Fibroblast of lung (primary cell): ENCODE measurements around the gene NELFB. TPM values are rescaled to one million over a fixed set of nuclear protein-coding genes. Genes with fewer than 3 reads are reported as not detected.

Experiments used
- DNase-seq, 2 donors: peaks; one replicate each; pipeline versions ENCODE4 v3.0.0 to v3.0.0-alpha.2; 2010; ENCODE audit warnings: low read depth in 2 of 2
- H2AFZ ChIP-seq: 2 replicates; pipeline ENCODE4 v1.5.1; 2012; ENCODE audit warnings: low read length, control low read depth, inconsistent platforms
- H3K27ac ChIP-seq: 2 replicates; pipeline ENCODE4 v1.5.1; 2011; ENCODE audit warnings: low read length, control low read depth; ENCODE audit not compliant: insufficient read depth
- H3K27me3 ChIP-seq: 2 replicates; pipeline ENCODE4 v1.5.1; 2011; ENCODE audit warnings: mild to moderate bottlenecking, low read length; ENCODE audit not compliant: control insufficient read depth, insufficient read depth
- H3K36me3 ChIP-seq: 2 replicates; pipeline ENCODE4 v1.5.1; 2011; ENCODE audit warnings: low read length; ENCODE audit not compliant: control insufficient read depth, insufficient read depth
- H3K4me1 ChIP-seq: 2 replicates; pipeline ENCODE4 v1.5.1; 2011; ENCODE audit warnings: low read length; ENCODE audit not compliant: control insufficient read depth, insufficient read depth; ENCODE audit errors: extremely low read depth
- H3K4me2 ChIP-seq: 2 replicates; pipeline ENCODE4 v1.5.1; 2011; ENCODE audit warnings: low read length, control low read depth; ENCODE audit not compliant: insufficient read depth; ENCODE audit errors: extremely low read depth
- H3K4me3 ChIP-seq, 4 experiments: fragments of 200-600 bp in 1 of 4; sonication (generic) in 1 of 4; replicated peaks in 1 of 4; 2 replicates each; pipeline ENCODE4 v1.5.1; 2011 to 2016; ENCODE audit warnings: low read length in 4 of 4, low read depth in 3 of 4, mild to moderate bottlenecking in 3 of 4, control low read depth in 2 of 4, inconsistent platforms in 1 of 4, mixed read lengths in 1 of 4; ENCODE audit not compliant: insufficient read depth in 1 of 4; ENCODE audit errors: control extremely low read depth in 1 of 4
- H3K79me2 ChIP-seq: 2 replicates; pipeline ENCODE4 v1.5.1; 2012; ENCODE audit warnings: mild to moderate bottlenecking, low read length, inconsistent platforms; ENCODE audit not compliant: control insufficient read depth, insufficient read depth
- H3K9ac ChIP-seq: 2 replicates; pipeline ENCODE4 v1.5.1; 2011; ENCODE audit warnings: mild to moderate bottlenecking, low read length, control low read depth; ENCODE audit not compliant: insufficient read depth
- H3K9me3 ChIP-seq: 2 replicates; pipeline ENCODE4 v1.5.1; 2012; ENCODE audit warnings: low read depth, low read length; ENCODE audit not compliant: control insufficient read depth, insufficient read depth
- H4K20me1 ChIP-seq: 2 replicates; pipeline ENCODE4 v1.5.1; 2011; ENCODE audit warnings: low read length; ENCODE audit not compliant: control insufficient read depth, insufficient read depth; ENCODE audit errors: extremely low read depth
- CTCF ChIP-seq, 2 donors: IDR thresholded peaks in 1 of 2; conservative IDR thresholded peaks in 1 of 2; 1 replicate in 1 of 2; 2 replicates in 1 of 2; pipeline ENCODE4 v1.5.1; 2011 to 2012; ENCODE audit warnings: low read length in 2 of 2, control low read depth in 1 of 2, inconsistent platforms in 1 of 2, low read depth in 1 of 2, mild to moderate bottlenecking in 1 of 2
- EZH2 ChIP-seq: IDR thresholded peaks from 2 replicates; pipeline ENCODE4 v1.5.1; 2012; ENCODE audit warnings: low read length, control low read depth, mild to moderate bottlenecking; ENCODE audit errors: missing control alignments
- polyA plus RNA-seq, 2 donors: library from polyadenylated mRNA; depleted of rRNA in 1 of 2; stranded (reverse) in 1 of 2; unstranded in 1 of 2; fragments of >200 nt; gene quantifications; 2 replicates each; pipeline ENCODE4 v1.2.1, GENCODE V29; 2011 to 2012; ENCODE audit warnings: missing spikeins in 1 of 2
- total RNA-seq: library from RNA; depleted of rRNA; stranded (reverse); fragments of >200 nt; gene quantifications from 2 replicates; pipeline ENCODE4 v1.2.1, GENCODE V29; 2014

Gene NELFB
- total and polyA plus RNA-seq, 2 donors (not counting 1 experiment from before 2014, with no cell fraction given): 23.5 to 50.0 TPM

- Histone ChIP-seq H3K9ac (no peak overlapping the region), H3K27me3 (no peaks in the 10 kb centered on the region), H3K27ac (no peak overlapping the region), H4K20me1 (no peaks in the 10 kb centered on the region), H3K4me2 (no peak overlapping the region), H3K4me3 (no peak overlapping the region), H2AFZ (no peak overlapping the region), H3K4me1 (no peaks in the 10 kb centered on the region), H3K79me2 (no peaks in the 10 kb centered on the region), H3K9me3 (no peaks in the 10 kb centered on the region), H3K36me3 (no peaks in the 10 kb centered on the region)
- DNase-seq: no peak
- TF ChIP-seq CTCF (conservative IDR thresholded peaks at IDR 0.05 in 1 of 2, IDR thresholded peaks at IDR 0.05 in 1 of 2; ENCODE audit: low read depth in 1 of 2, low read length in 2 of 2) (no peak), EZH2 (no peak)
These were observed 23.0 kb upstream of the NELFB start for GRCh38 chr9:137232101-137232500.

GRCh38 chr9:137232510-137232909 lies 22.6 kb upstream of the NELFB start:
- DNase-seq: no peak
- no peak overlapping the region for H3K4me3 ChIP-seq

DNA sequence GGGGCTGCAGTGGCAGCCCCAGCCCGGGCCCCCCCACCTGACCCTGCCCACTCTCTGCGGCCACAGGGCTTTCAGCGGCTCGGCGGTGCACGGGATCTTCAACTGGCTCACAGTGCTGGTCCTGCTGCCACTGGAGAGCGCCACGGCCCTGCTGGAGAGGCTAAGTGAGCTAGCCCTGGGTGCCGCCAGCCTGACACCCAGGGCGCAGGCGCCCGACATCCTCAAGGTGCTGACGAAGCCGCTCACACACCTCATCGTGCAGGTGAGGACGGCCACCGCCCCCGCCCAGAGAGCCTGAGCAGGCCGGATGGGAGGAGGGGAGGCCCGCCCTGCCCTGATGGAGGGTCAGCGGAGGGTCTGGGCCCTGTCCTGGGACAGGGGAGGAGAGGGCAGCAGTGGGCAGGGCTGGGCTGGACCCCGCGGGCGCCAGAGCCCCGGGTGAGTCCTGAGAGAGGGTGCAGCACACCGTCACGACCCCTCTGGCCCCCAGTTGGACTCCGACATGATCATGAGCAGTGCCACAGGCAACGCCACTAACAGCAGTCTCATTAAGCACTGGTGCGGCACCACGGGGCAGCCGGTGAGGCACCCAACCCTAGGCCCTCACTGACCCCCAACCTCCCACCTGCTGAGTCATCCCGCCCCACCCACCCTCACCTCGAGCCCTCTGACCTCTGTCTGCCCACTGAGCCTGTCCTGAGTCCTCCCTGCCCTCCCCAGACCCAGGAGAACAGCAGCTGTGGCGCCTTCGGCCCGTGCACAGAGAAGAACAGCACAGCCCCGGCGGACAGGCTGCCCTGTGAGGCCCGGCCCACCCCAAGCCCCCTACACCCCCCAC lies 21.8 kb upstream of the NELFB start:
- no peaks in the 10 kb centered on the region for H3K9me3 ChIP-seq
- no peaks in the 10 kb centered on the region for H4K20me1 ChIP-seq

More at GRCh38 chr9:137232510-137232909, 22.6 kb upstream of the NELFB start:
- Histone ChIP-seq H3K4me1 (no peaks in the 10 kb centered on the region), H3K79me2 (no peaks in the 10 kb centered on the region), H3K4me2 (no peak overlapping the region), H3K9ac (no peak overlapping the region), H3K9me3 (no peaks in the 10 kb centered on the region), H3K27me3 (no peaks in the 10 kb centered on the region), H4K20me1 (no peaks in the 10 kb centered on the region), H3K36me3 (no peaks in the 10 kb centered on the region), H3K27ac (no peak overlapping the region), H2AFZ (no peak overlapping the region)
- no peak for TF ChIP-seq EZH2
- no peak for TF ChIP-seq CTCF (conservative IDR thresholded peaks at IDR 0.05 in 1 of 2, IDR thresholded peaks at IDR 0.05 in 1 of 2; ENCODE audit: low read depth in 1 of 2, low read length in 2 of 2)

More for the DNA sequence above, 21.8 kb upstream of the NELFB start:
- no peak for DNase-seq
- Histone ChIP-seq H2AFZ (no peak overlapping the region), H3K4me2 (no peak overlapping the region), H3K79me2 (peaks cover 3% of the 10 kb centered on the region), H3K4me1 (no peaks in the 10 kb centered on the region), H3K4me3 (no peak overlapping the region), H3K36me3 (no peaks in the 10 kb centered on the region), H3K27me3 (no peaks in the 10 kb centered on the region), H3K9ac (no peak overlapping the region), H3K27ac (no peak overlapping the region)
- TF ChIP-seq CTCF (conservative IDR thresholded peaks at IDR 0.05 in 1 of 2, IDR thresholded peaks at IDR 0.05 in 1 of 2; ENCODE audit: low read depth in 1 of 2, low read length in 2 of 2): no peak
- TF ChIP-seq EZH2: no peak
